ENCODE data around the gene PDE4A. TPM values are rescaled to one million over a fixed set of nuclear protein-coding genes. Genes with fewer than 3 reads are reported as not detected.

Gene PDE4A
- total RNA-seq, 1 experiment from 2014 or later, result 3.7 TPM

DNA sequence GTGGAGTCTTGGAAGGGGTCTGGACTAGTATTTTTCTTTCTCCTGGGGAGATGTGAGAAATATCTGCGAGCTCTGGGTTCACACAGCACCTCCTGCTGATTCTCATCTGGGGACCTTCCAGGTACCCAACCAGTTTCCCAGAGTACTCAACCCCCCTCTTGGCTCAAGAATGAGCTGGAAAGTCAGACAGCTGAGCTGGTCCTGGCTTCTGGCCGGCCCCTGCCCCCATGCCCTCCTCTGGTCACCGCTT lies 2.2 kb upstream of the PDE4A start:
- intact Hi-C loops (cut with micrococcal nuclease; ENCODE audit: unreplicated experiment), result no loop called here
- H3K27me3 Mint-ChIP-seq (ENCODE audit: insufficient read depth, unreplicated experiment), result peaks cover 30% of the 10 kb centered on the region
- peaks cover 7% of the 10 kb centered on the region for H3K27me3 ChIP-seq (replicated peaks; ENCODE audit: control insufficient read depth, insufficient read depth, low read length)

DNA sequence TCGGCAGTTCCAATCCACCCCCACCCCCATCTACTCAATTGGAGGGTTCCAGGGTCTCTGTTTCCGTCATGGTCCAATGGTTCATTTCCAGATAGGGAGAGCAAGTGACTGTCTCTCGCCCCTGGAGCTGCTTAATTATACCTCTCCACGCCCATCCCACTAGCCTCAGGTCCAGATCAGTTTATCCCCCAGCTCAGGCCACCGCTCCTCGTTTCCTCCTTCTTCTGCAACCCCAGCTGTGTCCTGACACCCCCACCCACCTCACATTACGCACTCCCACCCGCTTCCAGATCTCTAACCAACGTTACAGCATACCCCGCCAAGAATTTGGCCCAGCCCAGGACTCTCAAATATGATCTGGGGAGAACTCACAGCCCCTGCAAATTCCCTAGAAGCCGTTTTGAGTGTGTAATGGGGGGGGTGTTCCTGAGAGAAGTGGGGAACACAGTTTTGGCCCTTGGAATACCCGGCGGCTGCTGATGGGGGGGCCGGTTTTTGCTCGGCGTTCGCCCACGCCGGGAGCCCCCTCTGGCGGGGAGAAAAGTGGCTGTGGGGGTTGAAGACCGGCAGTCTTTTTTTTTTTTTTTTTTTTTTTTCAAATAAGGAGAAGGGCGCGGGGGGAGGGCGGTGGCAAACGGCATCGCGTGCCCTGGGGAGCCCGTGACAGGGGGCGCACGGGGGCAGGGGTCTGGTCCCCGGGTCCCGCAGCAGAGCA lies 1.7 kb upstream of the PDE4A start:
- intact Hi-C loops (cut with micrococcal nuclease; ENCODE audit: unreplicated experiment), result no loop called here
- Mint-ChIP-seq H3K4me1 (ENCODE audit: low read depth, unreplicated experiment) (peaks cover 16% of the 10 kb centered on the region), H3K36me3 (ENCODE audit: insufficient read depth, unreplicated experiment) (peaks cover 9% of the 10 kb centered on the region), H3K27ac (ENCODE audit: unreplicated experiment) (no peak overlapping the region), H3K27me3 (ENCODE audit: insufficient read depth, unreplicated experiment) (peaks cover 30% of the 10 kb centered on the region), H3K4me3 (ENCODE audit: unreplicated experiment) (peak overlapping the region; percentile 72), H3K9me3 (ENCODE audit: unreplicated experiment) (no peaks in the 10 kb centered on the region)
- no peak for DNase-seq
- Histone ChIP-seq H3K9me3 (no peaks in the 10 kb centered on the region), H3K27me3 (replicated peaks; ENCODE audit: control insufficient read depth, insufficient read depth, low read length) (peaks cover 7% of the 10 kb centered on the region), H3K36me3 (ENCODE audit: control insufficient read depth, insufficient read depth, low read length) (no peaks in the 10 kb centered on the region), H3K4me1 (peaks cover 15% of the 10 kb centered on the region), H3K4me3 (ENCODE audit: low read depth, low read length) (peak overlapping the region; percentile 25)
- BruUV-seq (replicated peaks), result no TSS peak
- TF ChIP-seq, protein P1, sequence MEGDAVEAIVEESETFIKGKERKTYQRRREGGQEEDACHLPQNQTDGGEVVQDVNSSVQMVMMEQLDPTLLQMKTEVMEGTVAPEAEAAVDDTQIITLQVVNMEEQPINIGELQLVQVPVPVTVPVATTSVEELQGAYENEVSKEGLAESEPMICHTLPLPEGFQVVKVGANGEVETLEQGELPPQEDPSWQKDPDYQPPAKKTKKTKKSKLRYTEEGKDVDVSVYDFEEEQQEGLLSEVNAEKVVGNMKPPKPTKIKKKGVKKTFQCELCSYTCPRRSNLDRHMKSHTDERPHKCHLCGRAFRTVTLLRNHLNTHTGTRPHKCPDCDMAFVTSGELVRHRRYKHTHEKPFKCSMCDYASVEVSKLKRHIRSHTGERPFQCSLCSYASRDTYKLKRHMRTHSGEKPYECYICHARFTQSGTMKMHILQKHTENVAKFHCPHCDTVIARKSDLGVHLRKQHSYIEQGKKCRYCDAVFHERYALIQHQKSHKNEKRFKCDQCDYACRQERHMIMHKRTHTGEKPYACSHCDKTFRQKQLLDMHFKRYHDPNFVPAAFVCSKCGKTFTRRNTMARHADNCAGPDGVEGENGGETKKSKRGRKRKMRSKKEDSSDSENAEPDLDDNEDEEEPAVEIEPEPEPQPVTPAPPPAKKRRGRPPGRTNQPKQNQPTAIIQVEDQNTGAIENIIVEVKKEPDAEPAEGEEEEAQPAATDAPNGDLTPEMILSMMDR (IDR thresholded peaks at IDR 0.05; ENCODE audit: insufficient read depth in 1 of 2, low read depth in 1 of 2, low read length in 1 of 2, severe bottlenecking in 1 of 2, unreplicated experiment in 1 of 2), result no peak
- ChIA-PET POLR2A (interaction anchor here (0.6 kb wide), 1 partner anchor 129 kb away, joined by 10 read pairs; no protein-coding TSS in a partner anchor), CTCF (interaction anchor here (0.6 to 2.8 kb wide), 5 partner anchors 9 to 322 kb away, joined by 3 to 9 read pairs (median 5); partner anchors contain the start of gene CDC37)

More for the DNA sequence above, 2.2 kb upstream of the PDE4A start:
- peak overlapping the region; percentile 72 for H3K4me3 Mint-ChIP-seq (ENCODE audit: unreplicated experiment)
- Histone ChIP-seq H3K9me3 (no peaks in the 10 kb centered on the region), H3K36me3 (ENCODE audit: control insufficient read depth, insufficient read depth, low read length) (no peaks in the 10 kb centered on the region), H3K4me1 (peaks cover 15% of the 10 kb centered on the region), H3K4me3 (ENCODE audit: low read depth, low read length) (no peak overlapping the region)
- CTCF ChIA-PET, result interaction anchor here (0.8 to 2.8 kb wide), 4 partner anchors 10 to 322 kb away, joined by 3 to 9 read pairs (median 6); partner anchors contain the start of gene CDC37
- peaks cover 9% of the 10 kb centered on the region for H3K36me3 Mint-ChIP-seq (ENCODE audit: insufficient read depth, unreplicated experiment)
- TF ChIP-seq, protein P1 (IDR thresholded peaks at IDR 0.05; ENCODE audit: insufficient read depth in 1 of 2, low read depth in 1 of 2, low read length in 1 of 2, severe bottlenecking in 1 of 2, unreplicated experiment in 1 of 2), result no peak
- no peak for DNase-seq
- no TSS peak for BruUV-seq (replicated peaks)
- H3K9me3 Mint-ChIP-seq (ENCODE audit: unreplicated experiment), result no peaks in the 10 kb centered on the region
- H3K4me1 Mint-ChIP-seq (ENCODE audit: low read depth, unreplicated experiment), result peaks cover 16% of the 10 kb centered on the region
- POLR2A ChIA-PET, result interaction anchor here (0.6 kb wide), 1 partner anchor 130 kb away, joined by 10 read pairs; no protein-coding TSS in a partner anchor
- H3K27ac Mint-ChIP-seq (ENCODE audit: unreplicated experiment), result no peak overlapping the region

- Histone ChIP-seq H3K4me1 (peaks cover 15% of the 10 kb centered on the region), H3K36me3 (ENCODE audit: control insufficient read depth, insufficient read depth, low read length) (no peaks in the 10 kb centered on the region), H3K9me3 (no peaks in the 10 kb centered on the region), H3K4me3 (ENCODE audit: low read depth, low read length) (peak overlapping the region; percentile 25), H3K27me3 (replicated peaks; ENCODE audit: control insufficient read depth, insufficient read depth, low read length) (peaks cover 7% of the 10 kb centered on the region)
- no TSS peak for BruUV-seq (replicated peaks)
- Mint-ChIP-seq H3K9me3 (ENCODE audit: unreplicated experiment) (no peaks in the 10 kb centered on the region), H3K27ac (ENCODE audit: unreplicated experiment) (no peak overlapping the region), H3K4me3 (ENCODE audit: unreplicated experiment) (peak overlapping the region; percentile 72), H3K27me3 (ENCODE audit: insufficient read depth, unreplicated experiment) (peaks cover 30% of the 10 kb centered on the region), H3K36me3 (ENCODE audit: insufficient read depth, unreplicated experiment) (peaks cover 9% of the 10 kb centered on the region), H3K4me1 (ENCODE audit: low read depth, unreplicated experiment) (peaks cover 16% of the 10 kb centered on the region)
- ChIA-PET POLR2A (no interaction called here), CTCF (interaction anchor here (0.6 kb wide), 1 partner anchor 38 kb away, joined by 4 read pairs; no protein-coding TSS in a partner anchor)
- DNase-seq, result no peak
- intact Hi-C loops (cut with micrococcal nuclease; ENCODE audit: unreplicated experiment), result no loop called here
- TF ChIP-seq, protein P1 (IDR thresholded peaks at IDR 0.05; ENCODE audit: insufficient read depth in 1 of 2, low read depth in 1 of 2, low read length in 1 of 2, severe bottlenecking in 1 of 2, unreplicated experiment in 1 of 2), result no peak
Measured at GRCh38 chr19:10419200-10419645, 1.1 kb upstream of the PDE4A start.
